ENCODE measurements around the gene SOCS7.

Gene SOCS7, protein sequence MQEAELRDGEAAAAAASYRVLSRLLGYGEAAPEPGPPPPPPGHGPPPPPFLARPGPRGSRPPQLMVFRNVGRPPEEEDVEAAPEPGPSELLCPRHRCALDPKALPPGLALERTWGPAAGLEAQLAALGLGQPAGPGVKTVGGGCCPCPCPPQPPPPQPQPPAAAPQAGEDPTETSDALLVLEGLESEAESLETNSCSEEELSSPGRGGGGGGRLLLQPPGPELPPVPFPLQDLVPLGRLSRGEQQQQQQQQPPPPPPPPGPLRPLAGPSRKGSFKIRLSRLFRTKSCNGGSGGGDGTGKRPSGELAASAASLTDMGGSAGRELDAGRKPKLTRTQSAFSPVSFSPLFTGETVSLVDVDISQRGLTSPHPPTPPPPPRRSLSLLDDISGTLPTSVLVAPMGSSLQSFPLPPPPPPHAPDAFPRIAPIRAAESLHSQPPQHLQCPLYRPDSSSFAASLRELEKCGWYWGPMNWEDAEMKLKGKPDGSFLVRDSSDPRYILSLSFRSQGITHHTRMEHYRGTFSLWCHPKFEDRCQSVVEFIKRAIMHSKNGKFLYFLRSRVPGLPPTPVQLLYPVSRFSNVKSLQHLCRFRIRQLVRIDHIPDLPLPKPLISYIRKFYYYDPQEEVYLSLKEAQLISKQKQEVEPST

DNA sequence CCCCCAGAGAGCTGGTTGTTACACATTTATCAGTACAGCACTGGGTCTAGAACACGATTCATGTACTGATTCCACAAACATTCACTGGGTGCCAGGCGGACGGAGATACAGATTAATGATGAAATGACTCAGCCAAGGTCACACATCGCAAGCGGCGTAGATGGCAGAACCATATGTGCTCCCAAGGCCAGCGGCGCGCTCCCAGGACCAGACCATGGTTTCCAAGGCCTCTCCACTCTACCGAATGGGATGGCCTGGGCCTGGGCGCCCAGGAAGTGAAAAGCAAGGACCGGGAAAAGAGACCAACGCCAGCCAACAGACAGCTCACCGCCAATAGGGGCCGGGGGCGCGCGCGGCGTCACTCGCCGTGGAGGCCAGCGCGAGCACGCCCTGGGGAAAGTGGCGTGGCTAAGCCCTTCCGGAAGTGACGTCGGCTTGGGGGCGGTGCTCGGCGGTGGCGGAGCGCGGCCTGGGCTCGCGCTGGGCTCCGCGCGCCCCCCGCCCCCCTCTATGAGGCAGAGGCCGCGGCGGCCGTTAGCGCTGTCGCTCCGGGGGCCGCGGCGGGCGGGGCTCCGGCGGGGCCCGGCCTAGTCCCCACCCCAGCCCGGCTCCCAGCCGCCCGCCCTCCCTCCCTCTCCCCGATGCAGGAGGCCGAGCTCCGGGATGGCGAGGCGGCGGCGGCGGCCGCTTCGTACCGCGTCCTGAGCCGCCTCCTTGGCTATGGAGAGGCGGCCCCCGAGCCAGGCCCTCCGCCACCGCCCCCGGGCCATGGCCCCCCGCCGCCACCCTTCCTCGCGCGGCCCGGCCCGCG, at the start of gene SOCS7:
Gene SOCS7 (plus strand): TSS at position 433 of the 811 bp plus-strand sequence. CDS start 209 bp downstream, at position 642.
- H3K9me3 ChIP-seq (ENCODE audit: low read length) = no peaks in the 10 kb centered on the region

DNA sequence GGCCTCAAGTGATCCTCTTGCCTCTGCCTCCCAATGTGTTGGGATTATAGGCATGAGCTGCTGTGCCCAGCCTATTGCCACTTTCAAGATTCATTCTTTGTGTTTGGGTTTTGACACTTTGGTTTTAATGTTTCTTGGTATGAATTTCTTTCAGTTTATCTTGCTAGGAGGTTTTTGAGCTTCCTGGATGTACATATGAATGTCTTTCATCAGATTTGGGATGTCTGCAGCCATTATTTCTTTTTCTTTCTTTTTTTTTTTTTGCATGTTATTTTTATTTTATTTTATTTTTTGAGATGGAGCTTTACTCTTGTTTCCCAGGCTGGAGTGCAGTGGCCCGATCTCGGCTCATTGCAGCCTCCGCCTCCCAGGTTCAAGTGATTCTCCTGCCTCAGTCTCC, 36.1 kb upstream of the SOCS7 start:
- no peaks in the 10 kb centered on the region for H3K4me1 ChIP-seq (ENCODE audit: insufficient read depth, low read length)
- no peaks in the 10 kb centered on the region for H3K9me3 ChIP-seq (ENCODE audit: low read length)
- H2AFZ ChIP-seq (ENCODE audit: low read depth, low read length) = no peak overlapping the region
- H3K4me3 ChIP-seq (ENCODE audit: low read length) = no peak overlapping the region
- no peaks in the 10 kb centered on the region for H3K27me3 ChIP-seq (ENCODE audit: insufficient read depth, low read length)
- peaks cover 23% of the 10 kb centered on the region for H3K36me3 ChIP-seq (ENCODE audit: insufficient read depth, low read length)

More for the DNA sequence above, at the start of gene SOCS7:
- H3K36me3 ChIP-seq (ENCODE audit: insufficient read depth, low read length) = no peaks in the 10 kb centered on the region
- H3K4me1 ChIP-seq (ENCODE audit: insufficient read depth, low read length) = peaks cover 28% of the 10 kb centered on the region
- no peaks in the 10 kb centered on the region for H3K27me3 ChIP-seq (ENCODE audit: insufficient read depth, low read length)
- H3K4me3 ChIP-seq (ENCODE audit: low read length) = peak within 1 kb of the TSS; percentile 86
- peak within 1 kb of the TSS; percentile 65 for H2AFZ ChIP-seq (ENCODE audit: low read depth, low read length)

DNA sequence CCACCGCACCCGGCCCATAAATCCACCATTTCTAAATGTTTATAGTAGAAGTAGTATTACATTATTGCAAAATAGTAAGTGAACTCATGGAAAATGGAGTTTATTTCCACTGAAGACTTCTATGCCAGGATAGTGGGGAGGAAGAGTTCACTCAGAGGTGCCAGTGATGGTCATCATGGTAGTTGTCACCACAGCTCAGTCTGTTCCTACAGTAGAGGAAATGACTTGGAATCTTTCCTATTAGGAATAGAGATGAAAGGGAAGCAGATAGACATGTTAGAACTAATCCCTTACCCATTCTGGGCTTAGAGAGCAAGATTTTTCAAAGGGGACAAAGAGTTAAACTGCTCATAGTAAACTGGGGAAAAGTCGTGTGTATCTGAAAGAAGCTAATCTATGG, 34.6 kb upstream of the SOCS7 start:
- Histone ChIP-seq H3K36me3 (ENCODE audit: insufficient read depth, low read length) (peaks cover 27% of the 10 kb centered on the region), H3K4me3 (ENCODE audit: low read length) (no peak overlapping the region), H2AFZ (ENCODE audit: low read depth, low read length) (no peak overlapping the region), H3K9me3 (ENCODE audit: low read length) (no peaks in the 10 kb centered on the region), H3K27me3 (ENCODE audit: insufficient read depth, low read length) (no peaks in the 10 kb centered on the region), H3K4me1 (ENCODE audit: insufficient read depth, low read length) (no peaks in the 10 kb centered on the region)

DNA sequence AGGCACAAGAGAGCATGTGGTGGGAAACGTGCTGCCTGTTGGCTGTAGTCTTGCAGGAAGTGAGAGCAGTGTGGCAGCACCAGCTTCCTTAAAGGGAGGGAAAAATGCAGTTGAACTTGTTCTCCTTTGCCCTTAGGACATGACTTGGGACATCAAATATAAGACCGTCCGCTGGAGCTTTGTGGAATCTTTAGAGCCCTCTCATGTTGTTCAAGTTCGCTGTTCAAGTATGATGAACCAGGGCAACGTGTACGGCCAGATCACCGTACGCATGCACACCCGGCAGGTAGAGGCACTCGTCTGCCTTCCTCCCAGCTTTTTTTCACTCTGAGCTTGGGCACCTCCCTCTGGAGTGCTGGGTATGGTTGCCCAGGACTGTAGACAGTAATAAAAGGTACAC, 31.2 kb upstream of the SOCS7 start:
- peaks cover 31% of the 10 kb centered on the region for H3K36me3 ChIP-seq (ENCODE audit: insufficient read depth, low read length)
- H3K4me1 ChIP-seq (ENCODE audit: insufficient read depth, low read length) = peaks cover 10% of the 10 kb centered on the region
- no peaks in the 10 kb centered on the region for H3K9me3 ChIP-seq (ENCODE audit: low read length)
- H2AFZ ChIP-seq (ENCODE audit: low read depth, low read length) = no peak overlapping the region
- no peaks in the 10 kb centered on the region for H3K27me3 ChIP-seq (ENCODE audit: insufficient read depth, low read length)
- no peak overlapping the region for H3K4me3 ChIP-seq (ENCODE audit: low read length)

DNA sequence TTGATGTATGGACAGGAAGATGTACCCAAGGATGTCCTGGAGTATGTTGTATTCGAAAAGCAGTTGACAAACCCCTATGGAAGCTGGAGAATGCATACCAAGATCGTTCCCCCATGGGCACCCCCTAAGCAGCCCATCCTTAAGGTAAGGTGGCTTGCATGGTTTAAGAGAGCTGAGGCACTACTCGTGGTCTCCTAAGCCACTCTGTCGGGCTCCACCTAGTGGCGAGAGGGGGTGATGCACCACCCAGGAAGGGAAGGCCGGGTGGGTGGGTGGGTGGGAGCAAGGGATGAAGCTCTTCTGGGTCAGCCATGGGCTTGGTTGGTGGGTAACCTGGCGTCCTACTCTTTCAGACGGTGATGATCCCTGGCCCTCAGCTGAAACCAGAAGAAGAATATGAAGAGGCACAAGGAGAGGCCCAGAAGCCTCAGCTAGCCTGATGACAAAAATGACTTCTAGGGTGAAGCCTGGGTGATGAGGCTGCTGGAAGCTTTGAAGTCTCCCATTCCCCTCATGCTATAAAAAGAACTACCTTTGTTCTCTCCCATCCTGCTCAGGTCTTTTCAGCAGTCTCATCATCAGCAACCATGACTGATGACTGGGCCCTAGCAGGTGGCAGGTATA, 29.4 kb upstream of the SOCS7 start:
- Histone ChIP-seq H3K36me3 (ENCODE audit: insufficient read depth, low read length) (peaks cover 23% of the 10 kb centered on the region), H3K9me3 (ENCODE audit: low read length) (no peaks in the 10 kb centered on the region), H3K27me3 (ENCODE audit: insufficient read depth, low read length) (no peaks in the 10 kb centered on the region), H2AFZ (ENCODE audit: low read depth, low read length) (no peak overlapping the region), H3K4me3 (ENCODE audit: low read length) (no peak overlapping the region), H3K4me1 (ENCODE audit: insufficient read depth, low read length) (peaks cover 10% of the 10 kb centered on the region)

DNA sequence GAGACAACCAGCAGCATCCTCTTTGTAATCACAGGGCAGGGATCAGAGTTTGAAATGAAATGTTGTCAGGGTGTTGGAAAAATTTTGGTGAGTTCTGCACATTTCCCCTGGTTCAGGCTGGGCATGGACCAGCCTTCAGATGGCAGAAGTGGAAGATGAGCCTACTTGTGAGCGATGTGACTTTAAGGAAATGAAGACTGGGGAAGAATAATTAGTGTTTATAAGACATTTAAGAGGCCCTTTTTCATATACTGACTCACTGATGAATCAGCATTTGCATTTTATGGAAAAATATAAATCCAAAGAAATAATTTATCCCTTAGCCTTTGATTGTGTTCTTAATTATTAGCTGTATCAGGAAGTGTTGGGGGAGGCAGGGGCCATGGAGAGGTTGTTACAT, 28.7 kb upstream of the SOCS7 start:
- Histone ChIP-seq H3K4me1 (ENCODE audit: insufficient read depth, low read length) (peaks cover 10% of the 10 kb centered on the region), H3K4me3 (ENCODE audit: low read length) (no peak overlapping the region), H3K36me3 (ENCODE audit: insufficient read depth, low read length) (peaks cover 23% of the 10 kb centered on the region), H3K9me3 (ENCODE audit: low read length) (no peaks in the 10 kb centered on the region), H3K27me3 (ENCODE audit: insufficient read depth, low read length) (no peaks in the 10 kb centered on the region), H2AFZ (ENCODE audit: low read depth, low read length) (no peak overlapping the region)

DNA sequence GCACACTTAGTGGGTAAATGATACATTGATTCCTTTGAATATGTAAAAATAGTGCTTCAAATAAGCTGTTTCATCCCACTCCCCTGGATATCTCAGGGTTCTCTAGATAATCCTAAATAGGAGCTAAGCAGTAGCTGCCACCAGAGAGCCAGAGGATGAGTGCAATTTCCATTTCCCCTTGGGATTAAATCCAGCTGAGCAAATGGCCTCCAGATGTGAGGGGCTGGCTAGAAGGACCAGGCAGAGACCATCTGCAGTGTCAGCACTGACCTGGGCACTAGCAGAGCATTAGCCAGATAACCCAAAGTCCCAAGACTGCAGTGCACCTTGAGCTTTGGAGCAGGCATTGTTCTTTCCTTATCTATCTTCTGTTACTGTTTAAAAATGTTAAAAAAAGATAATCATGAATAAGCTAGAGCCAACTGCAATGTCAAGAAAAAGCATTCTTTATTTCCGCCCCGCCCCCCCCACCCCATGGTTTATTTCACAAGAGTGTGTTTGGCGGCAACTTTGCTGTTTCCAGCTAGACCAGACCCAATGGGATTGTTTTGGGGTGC, 27.4 kb upstream of the SOCS7 start:
- Histone ChIP-seq H3K4me1 (ENCODE audit: insufficient read depth, low read length) (peaks cover 10% of the 10 kb centered on the region), H3K36me3 (ENCODE audit: insufficient read depth, low read length) (peaks cover 23% of the 10 kb centered on the region)

DNA sequence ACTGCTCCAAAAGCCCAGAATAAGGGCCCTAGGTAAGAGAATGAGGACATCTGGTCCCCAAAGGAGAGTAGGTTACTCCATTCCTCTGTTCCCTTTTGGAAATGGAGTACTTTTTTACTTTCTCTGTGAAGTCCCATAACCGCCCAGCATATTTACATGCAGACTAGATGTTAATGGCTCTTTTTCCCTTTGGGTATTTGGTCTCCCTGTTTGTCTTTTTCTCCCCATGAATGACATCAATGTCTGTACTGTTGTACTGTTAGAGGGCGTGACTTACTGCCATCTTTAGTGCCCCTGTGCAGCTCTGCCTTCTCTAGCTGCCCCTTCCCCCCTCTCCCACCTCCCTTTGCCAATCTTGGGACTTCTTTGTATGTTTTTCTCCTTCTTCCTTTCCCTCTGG, 26.9 kb upstream of the SOCS7 start:
- no peak overlapping the region for H3K4me3 ChIP-seq (ENCODE audit: low read length)
- H3K27me3 ChIP-seq (ENCODE audit: insufficient read depth, low read length) = no peaks in the 10 kb centered on the region
- no peak overlapping the region for H2AFZ ChIP-seq (ENCODE audit: low read depth, low read length)
- H3K36me3 ChIP-seq (ENCODE audit: insufficient read depth, low read length) = peaks cover 23% of the 10 kb centered on the region
- no peaks in the 10 kb centered on the region for H3K9me3 ChIP-seq (ENCODE audit: low read length)
- peaks cover 10% of the 10 kb centered on the region for H3K4me1 ChIP-seq (ENCODE audit: insufficient read depth, low read length)

More for the DNA sequence above, 27.4 kb upstream of the SOCS7 start:
- no peaks in the 10 kb centered on the region for H3K27me3 ChIP-seq (ENCODE audit: insufficient read depth, low read length)
- H3K9me3 ChIP-seq (ENCODE audit: low read length) = no peaks in the 10 kb centered on the region
- no peak overlapping the region for H3K4me3 ChIP-seq (ENCODE audit: low read length)
- no peak overlapping the region for H2AFZ ChIP-seq (ENCODE audit: low read depth, low read length)

DNA sequence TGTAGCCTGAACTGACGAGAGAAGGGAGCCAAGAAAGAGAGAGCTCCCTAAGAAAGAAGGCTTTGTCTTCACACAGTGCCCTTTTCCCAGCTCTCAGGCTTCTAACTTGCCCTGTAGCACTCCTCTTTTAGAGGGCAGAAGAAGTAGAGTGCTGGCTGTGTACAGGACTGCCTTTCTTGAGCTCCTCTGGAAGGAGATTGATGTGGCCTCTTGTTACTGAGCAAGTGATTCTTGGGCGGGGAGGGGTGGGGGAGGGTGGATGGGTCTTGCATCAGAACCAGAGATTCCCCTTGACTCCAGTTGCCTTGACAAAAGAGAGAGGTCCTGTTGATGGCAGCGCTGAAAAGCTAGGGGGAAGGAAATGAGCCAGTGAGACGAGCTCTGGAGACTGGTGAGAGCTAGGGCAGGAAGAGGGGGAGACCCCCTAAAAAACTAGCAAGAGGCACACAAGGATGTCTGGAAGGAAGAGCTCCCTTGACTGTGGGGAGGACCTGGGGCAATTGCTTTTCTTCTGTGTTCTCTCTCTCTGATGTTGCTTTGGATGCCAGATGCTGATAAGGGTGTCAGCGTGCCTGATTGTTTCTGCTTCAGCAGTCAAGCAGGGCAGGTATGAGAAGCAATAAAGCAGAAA, 26.3 kb upstream of the SOCS7 start:
- Histone ChIP-seq H3K36me3 (ENCODE audit: insufficient read depth, low read length) (peaks cover 20% of the 10 kb centered on the region), H3K9me3 (ENCODE audit: low read length) (no peaks in the 10 kb centered on the region), H3K4me1 (ENCODE audit: insufficient read depth, low read length) (peaks cover 10% of the 10 kb centered on the region), H3K27me3 (ENCODE audit: insufficient read depth, low read length) (no peaks in the 10 kb centered on the region), H2AFZ (ENCODE audit: low read depth, low read length) (no peak overlapping the region), H3K4me3 (ENCODE audit: low read length) (no peak overlapping the region)

DNA sequence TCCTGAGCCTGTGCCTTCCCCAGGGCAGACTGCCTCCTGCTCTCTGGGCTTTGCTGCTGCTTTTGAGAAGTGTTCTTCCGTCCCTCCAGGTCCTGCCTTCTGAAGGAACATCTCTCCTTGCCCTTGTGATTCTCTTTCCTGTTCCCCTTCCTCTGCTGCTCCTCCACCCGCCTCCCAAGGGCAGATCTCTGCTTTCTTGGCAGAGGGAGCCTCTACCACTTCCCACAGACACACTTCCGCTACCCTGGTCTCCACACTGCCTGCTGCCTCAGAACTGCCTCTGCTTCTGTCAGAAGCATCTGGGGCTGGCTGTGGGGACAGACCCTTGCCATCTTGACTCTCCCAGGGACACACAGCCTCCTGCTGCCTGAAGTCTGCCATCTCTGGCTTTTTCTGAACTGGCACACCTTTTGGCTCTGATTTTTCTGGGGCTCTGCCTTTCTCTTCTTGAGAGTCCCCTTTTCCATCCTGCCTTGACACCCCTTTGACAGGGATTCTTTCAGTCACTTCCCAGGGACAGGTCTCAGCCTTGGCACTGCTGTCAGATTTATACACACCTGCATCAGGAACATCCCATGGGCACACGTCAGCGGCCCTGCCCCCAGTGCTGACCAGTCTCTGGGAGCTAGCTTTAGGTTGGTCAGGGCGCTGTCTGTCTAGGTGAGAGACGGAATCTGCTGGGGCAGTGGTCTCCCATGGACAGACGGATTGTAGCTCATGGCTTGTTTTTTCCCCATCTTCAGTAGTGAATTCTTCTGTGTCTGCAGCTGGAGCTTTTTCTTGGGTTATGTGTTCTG, 24.4 kb upstream of the SOCS7 start:
- H3K4me1 ChIP-seq (ENCODE audit: insufficient read depth, low read length) = peaks cover 10% of the 10 kb centered on the region
- no peak overlapping the region for H2AFZ ChIP-seq (ENCODE audit: low read depth, low read length)
- H3K36me3 ChIP-seq (ENCODE audit: insufficient read depth, low read length) = peaks cover 14% of the 10 kb centered on the region
- no peak overlapping the region for H3K4me3 ChIP-seq (ENCODE audit: low read length)
- no peaks in the 10 kb centered on the region for H3K27me3 ChIP-seq (ENCODE audit: insufficient read depth, low read length)
- H3K9me3 ChIP-seq (ENCODE audit: low read length) = no peaks in the 10 kb centered on the region

DNA sequence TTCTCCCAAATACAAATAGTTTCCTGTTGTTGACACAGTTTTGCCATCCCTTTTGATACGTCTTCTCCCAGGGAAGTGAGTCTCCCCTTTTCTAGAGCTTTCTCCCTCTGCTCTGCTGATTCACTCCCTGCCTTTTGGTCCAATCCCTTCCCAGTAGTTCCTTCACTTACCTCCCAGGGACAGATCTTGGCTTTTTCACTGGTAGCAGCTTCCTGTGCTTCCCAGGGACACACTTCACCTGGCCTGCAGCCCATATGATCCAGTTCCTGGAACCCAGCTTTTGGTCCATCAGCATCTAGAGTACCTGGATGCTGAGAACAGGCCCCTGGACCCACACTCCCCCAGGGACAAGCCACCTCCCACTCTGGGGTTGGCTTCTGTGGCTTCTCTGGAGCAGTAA, 23.7 kb upstream of the SOCS7 start:
- peaks cover under 1% of the 10 kb centered on the region for H3K27me3 ChIP-seq (ENCODE audit: insufficient read depth, low read length)
- peaks cover 10% of the 10 kb centered on the region for H3K4me1 ChIP-seq (ENCODE audit: insufficient read depth, low read length)
- H3K4me3 ChIP-seq (ENCODE audit: low read length) = no peak overlapping the region
- peaks cover 7% of the 10 kb centered on the region for H3K36me3 ChIP-seq (ENCODE audit: insufficient read depth, low read length)
- no peaks in the 10 kb centered on the region for H3K9me3 ChIP-seq (ENCODE audit: low read length)
- no peak overlapping the region for H2AFZ ChIP-seq (ENCODE audit: low read depth, low read length)
